CD4-positive, alpha-beta T cell treated with Interleukin-4 for 4 hours (primary cell): ENCODE results near the gene SPRY4.
"Not testable (repeated sequence)": the region's sequence is repeated elsewhere in the genome, so short reads cannot be mapped to it uniquely, and the experiment has no call there.

Experiments
- DNase-seq: peaks from one replicate; pipeline ENCODE4 v3.0.0-alpha.2; 2020

Gene SPRY4

DNA sequence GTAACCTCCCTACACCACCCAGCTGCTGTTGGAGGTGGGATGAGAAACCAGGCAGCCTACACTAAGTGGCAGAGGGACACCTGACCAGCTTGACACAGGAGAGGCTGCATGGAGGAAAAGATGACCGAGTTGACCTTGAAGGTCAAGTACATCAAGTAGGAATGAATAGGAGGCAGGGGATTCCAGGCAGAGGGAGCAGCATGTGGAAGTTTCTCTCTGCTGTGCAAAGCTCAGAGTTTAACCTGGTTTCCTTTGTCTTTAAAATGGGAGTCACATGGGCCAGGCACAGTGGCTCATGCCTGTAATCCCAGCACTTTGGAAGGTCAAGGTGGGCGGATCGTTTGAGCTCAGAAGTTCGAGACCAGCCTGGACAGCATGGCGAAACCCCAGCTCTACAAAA, 32.6 kb downstream of the SPRY4 start:
- no peak for DNase-seq

DNA sequence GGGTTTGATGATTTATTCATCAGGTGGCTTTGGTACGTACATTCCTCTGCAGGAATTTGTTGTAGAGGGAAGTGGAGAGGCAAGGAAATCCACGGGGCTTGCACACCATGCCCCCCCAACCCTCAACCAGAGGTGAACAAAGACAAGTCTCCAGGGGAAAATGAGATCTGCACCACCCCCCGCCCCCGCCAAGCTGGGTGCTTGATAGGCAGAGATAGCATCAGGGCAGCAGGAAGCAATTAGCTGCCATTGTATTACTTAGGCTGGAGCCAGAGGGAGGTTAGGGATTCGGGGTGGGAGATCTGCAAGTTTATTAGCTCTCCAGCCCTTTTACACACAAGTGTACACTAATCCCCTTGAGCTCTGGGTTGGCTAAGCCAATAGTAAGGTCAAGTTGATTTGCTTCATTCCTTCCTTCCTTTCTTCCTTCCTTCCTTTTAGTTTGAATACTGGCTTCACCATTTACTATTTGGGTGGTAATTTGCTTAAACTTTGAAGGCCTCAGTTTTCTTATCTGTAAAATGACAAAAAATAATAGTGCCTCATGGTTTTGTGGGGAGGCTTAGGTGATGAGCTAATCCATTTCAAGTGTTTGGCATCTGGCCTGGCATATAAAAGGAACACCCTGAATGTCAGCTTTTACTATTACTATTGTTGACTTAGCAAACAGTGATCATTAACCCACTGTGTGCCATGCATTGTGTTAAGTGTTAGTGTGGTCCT, 34.1 kb downstream of the SPRY4 start:
- DNase-seq: no peak

GRCh38 chr5:142289708-142290576, 34.9 kb downstream of the SPRY4 start:
- no peak for DNase-seq

DNA sequence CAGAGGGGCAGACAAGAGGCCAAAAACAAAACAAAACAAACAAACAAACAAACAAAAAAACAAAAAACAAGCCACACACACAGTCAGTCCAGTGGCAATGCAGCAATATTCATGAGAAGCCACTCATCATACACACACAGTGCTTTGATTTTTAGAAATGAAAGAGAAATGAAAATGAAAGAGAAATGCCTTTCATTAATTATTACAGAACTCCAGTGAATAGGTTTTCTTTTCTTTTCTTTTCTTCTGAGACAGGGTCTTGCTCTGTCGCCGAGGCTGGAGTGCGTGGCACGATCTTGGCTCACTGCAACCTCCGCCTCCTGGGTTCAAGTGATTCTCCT, 36.9 kb downstream of the SPRY4 start:
- DNase-seq: no peak

DNA sequence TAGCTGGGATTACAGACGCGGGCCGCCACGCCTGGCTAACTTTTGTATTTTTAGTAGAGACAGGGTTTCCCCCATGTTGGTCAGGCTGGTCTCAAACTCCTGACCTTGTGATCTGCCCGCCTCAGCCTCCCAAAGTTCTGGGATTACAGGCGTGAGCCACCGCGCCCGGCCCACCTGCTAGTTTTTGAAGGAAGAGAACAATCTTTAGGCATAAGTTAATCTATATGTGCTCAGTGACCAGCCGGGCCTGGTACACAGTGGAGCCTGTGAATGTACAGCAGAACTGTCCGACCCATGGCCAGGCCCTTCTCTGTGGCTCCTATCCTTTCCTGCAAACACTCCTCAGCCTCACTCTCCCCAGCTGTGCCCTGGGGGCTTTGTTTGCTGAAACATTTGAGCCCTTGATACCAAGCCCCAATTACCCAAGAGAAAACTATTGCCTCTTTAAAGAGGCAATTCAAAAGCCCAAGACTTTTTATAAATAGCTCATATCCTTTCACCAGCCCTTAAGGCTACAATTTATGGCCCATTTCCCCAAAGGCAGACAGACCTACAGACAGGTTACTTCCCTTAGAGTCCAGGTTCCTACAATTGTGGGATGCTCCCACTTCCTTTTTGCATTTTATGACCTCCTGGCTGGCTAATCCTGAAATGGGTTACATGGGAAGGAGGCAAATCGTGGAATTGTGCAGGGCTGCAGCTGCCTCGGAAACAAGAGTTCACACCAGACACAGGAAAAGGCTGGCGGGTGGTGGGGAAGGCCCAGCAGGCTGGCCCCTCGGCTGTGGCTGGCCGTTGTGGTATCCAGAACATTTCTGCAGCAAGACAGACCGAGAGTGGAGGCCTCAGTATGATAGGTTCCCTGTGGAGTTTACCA, 37.5 kb downstream of the SPRY4 start:
- DNase-seq: no peak

- DNase-seq: no peak
Observed at GRCh38 chr5:142286111-142286510, 38.7 kb downstream of the SPRY4 start.

- no peak for DNase-seq
Observed at GRCh38 chr5:142283304-142283703, 41.5 kb downstream of the SPRY4 start.

DNA sequence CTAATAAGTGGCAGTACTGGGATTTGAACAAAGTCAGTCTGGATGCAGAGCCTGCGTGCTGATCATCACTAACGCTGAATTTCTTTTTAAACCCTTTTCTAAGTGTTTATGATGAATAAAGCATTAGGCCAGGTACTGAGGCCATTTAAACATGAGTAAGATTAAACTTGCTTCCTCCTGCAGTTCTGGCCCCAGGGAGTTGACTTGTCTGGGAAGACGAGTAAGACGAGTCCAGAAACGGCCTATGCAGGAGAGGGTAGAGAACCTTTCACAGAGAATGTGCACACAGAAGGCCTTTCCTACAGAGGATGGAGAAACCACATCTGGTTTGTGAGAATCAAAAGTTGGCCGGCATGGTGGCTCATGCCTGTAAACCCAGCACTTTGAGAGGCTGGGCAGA, 42.9 kb downstream of the SPRY4 start:
- no peak for DNase-seq

GRCh38 chr5:142281008-142281367, 43.8 kb downstream of the SPRY4 start:
- no peak for DNase-seq

GRCh38 chr5:142280066-142281007, 44.5 kb downstream of the SPRY4 start:
- DNase-seq: no peak

DNA sequence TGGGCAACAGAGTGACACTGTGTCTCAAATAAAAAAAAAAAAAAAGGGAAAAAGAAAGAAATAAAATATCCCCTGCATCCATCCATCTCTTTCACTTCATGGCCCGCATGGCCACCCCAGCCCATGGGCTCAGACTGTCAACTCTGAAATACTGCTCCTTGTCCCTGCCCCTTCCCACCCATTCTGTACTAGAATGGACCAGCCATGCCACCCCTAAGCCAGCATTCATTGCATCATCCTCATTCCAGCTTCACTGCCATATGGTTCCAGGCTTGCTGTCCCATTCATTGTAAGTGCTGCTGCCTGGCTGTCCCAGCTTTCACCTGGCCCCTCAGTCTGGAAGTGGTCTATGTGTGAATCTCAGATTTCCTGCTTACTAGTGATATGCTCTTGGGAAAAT, 46.2 kb downstream of the SPRY4 start:
- DNase-seq: no peak

DNA sequence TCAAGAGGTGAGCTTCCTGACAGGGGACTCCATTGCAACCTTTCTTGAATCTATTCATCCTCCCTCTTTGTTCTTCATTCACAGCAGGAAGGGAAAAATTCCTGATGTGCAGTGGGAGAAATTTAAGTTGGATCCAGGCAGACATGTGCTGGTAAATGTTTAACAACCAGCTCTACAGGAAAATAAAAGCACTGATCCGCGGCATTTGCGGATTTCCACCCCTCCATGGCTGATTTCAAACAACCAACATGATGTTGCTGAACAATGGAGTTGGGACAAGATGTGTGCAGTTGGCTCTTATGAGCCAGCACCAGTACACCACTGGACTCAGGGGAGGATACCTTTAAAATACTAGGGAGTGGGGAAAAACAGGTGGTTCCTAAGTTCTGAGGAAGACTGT, 47.0 kb downstream of the SPRY4 start:
- DNase-seq: no peak

DNA sequence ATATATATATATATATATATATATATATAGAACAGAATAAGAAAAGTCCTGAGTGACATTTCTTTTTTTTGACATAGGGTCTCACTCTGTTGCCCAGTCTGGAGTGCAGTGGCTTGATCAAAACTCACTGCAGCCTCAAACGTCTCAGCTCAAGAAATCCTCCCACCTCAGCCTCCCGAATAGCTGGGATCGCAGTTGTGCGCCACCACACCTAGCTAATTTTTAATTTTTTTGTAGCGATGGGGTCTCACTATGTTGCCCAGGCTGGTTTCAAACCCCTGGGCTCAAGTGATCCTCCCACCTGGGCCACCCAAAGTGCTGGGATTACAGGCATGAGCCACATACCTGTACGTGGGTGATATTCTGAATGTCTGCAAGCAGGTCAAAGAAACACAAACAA, 48.3 kb downstream of the SPRY4 start:
- no peak for DNase-seq

DNA sequence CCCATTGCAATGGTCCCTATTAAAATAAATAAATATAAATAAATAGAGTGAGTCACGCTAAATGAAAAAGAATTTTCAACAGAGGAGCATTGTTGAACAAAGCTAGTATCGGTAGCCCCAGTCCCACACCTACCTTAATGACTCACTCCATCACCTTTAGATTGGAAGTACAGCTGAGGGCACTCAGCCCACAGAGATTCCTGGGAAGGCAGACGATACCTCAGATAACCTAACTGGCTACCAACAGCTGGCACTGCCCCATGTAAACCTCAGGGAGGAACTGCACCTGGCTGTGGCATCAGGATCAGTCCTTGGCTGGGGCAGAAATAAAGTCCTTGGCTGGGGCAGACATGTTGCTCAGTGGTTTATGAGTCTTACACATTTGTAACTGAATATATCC, 49.3 kb downstream of the SPRY4 start:
- no peak for DNase-seq

- DNase-seq: not testable (repeated sequence)
Observed at GRCh38 chr5:142272596-142272995, 52.2 kb downstream of the SPRY4 start.

- DNase-seq: not testable (repeated sequence)
Observed at GRCh38 chr5:142264084-142264483, 60.7 kb downstream of the SPRY4 start.

GRCh38 chr5:142263346-142263745, 61.5 kb downstream of the SPRY4 start:
- DNase-seq: no peak

DNA sequence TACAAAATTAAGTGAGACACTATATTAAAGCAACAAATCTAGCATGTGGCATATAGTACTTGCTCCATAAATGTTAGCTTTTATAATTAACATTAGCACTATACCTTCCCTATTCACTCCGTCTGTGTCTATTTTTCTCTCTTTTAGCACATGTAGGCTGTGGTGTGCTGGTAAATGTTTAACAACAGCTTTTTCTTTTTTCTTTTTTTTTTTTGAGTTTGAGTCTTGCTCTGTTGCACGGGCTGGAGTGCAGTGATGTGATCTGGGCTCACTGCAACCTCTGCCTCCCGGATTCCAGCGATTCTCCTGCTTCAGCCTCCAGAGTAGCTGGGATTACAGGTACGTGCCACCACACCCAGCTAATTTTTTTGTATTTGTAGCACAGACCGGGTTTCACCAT, 62.1 kb downstream of the SPRY4 start:
- DNase-seq: no peak
